WTC11 (cell line): ENCODE results near the gene TNRC6C.

Experiments used
- SMAD4 ChIP-seq: sonication (generic); formaldehyde crosslinking; IDR thresholded peaks from 2 replicates; pipeline ENCODE4 v1.8.0; 2022; ENCODE audit warnings: mild to moderate bottlenecking, missing genetic modification reagents
- ZBTB21 ChIP-seq: sonication (generic); formaldehyde crosslinking; IDR thresholded peaks from 2 replicates; pipeline ENCODE4 v1.8.1; 2023; ENCODE audit warnings: mild to moderate bottlenecking, missing genetic modification reagents, borderline replicate concordance
- TF ChIP-seq, protein P1 (sequence below): sonication (generic); formaldehyde crosslinking; conservative IDR thresholded peaks from 2 replicates; pipeline ENCODE4 v1.8.1; 2022; ENCODE audit warnings: mild to moderate bottlenecking, missing genetic modification reagents
- TF ChIP-seq, protein P2 (sequence below): sonication (generic); formaldehyde crosslinking; IDR thresholded peaks from 2 replicates; pipeline ENCODE4 v1.8.0; 2022; ENCODE audit warnings: mild to moderate bottlenecking, missing genetic modification reagents
- TF ChIP-seq, protein P3 (sequence below): sonication (generic); formaldehyde crosslinking; IDR thresholded peaks from 2 replicates; pipeline ENCODE4 v1.8.1; 2022; ENCODE audit warnings: low read depth, mild to moderate bottlenecking, moderate library complexity, missing genetic modification reagents, borderline replicate concordance

DNA sequence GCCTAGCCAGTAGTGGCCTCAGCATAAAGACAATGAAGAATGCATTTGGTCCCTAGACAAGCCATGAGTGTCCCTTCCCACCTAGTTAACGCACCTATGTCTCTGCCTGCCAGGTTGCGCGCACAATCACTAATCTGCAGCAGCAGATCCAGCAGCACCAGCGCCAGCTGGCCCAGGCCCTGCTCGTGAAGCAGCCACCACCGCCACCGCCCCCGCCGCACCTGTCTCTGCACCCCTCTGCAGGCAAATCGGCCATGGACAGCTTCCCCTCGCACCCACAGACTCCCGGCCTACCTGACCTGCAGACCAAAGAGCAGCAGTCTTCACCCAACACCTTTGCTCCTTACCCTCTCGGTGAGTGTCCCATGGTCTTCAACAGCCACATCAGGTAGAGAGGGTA lies 128.2 kb downstream of the TNRC6C start:
- TF ChIP-seq, protein P1, sequence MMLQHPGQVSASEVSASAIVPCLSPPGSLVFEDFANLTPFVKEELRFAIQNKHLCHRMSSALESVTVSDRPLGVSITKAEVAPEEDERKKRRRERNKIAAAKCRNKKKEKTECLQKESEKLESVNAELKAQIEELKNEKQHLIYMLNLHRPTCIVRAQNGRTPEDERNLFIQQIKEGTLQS (CRISPR knock-in tag) = no peak
- TF ChIP-seq SMAD4 (CRISPR knock-in tag) = no peak
- TF ChIP-seq ZBTB21 (CRISPR knock-in tag) = no peak
- TF ChIP-seq, protein P2, sequence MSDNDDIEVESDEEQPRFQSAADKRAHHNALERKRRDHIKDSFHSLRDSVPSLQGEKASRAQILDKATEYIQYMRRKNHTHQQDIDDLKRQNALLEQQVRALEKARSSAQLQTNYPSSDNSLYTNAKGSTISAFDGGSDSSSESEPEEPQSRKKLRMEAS (CRISPR knock-in tag) = no peak
- TF ChIP-seq, protein P3, sequence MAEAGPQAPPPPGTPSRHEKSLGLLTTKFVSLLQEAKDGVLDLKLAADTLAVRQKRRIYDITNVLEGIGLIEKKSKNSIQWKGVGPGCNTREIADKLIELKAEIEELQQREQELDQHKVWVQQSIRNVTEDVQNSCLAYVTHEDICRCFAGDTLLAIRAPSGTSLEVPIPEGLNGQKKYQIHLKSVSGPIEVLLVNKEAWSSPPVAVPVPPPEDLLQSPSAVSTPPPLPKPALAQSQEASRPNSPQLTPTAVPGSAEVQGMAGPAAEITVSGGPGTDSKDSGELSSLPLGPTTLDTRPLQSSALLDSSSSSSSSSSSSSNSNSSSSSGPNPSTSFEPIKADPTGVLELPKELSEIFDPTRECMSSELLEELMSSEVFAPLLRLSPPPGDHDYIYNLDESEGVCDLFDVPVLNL (CRISPR knock-in tag) = no peak
